Karpas-422 (cell line): ENCODE results near the gene PFN3. TPM values are rescaled to one million over a fixed set of nuclear protein-coding genes. Genes with fewer than 3 reads are reported as not detected.

ENCODE experiments used
- DNase-seq: peaks from one replicate; pipeline ENCODE4 v3.0.0-alpha.2; 2015
- H2AFZ ChIP-seq: fragments of 200-600 bp; sonication (generic); 2 replicates; pipeline ENCODE4 v1.6.1; 2014; ENCODE audit warnings: antibody characterized with exemption, low read length, mixed read lengths
- H3K27ac ChIP-seq: fragments of 200-600 bp; sonication (generic); 2 replicates; pipeline ENCODE4 v1.5.1; 2014; ENCODE audit warnings: mild to moderate bottlenecking, low read length, moderate library complexity
- H3K27me3 ChIP-seq: fragments of 200-600 bp; sonication (generic); 2 replicates; pipeline ENCODE4 v1.6.1; 2014; ENCODE audit warnings: low read length, mixed read lengths
- H3K36me3 ChIP-seq: fragments of 200-600 bp; sonication (generic); 2 replicates; pipeline ENCODE4 v1.6.1; 2014; ENCODE audit warnings: low read length, mixed read lengths; ENCODE audit not compliant: insufficient read depth
- H3K4me1 ChIP-seq: fragments of 200-600 bp; sonication (generic); 2 replicates; pipeline ENCODE4 v1.6.1; 2014; ENCODE audit warnings: mild to moderate bottlenecking, low read length, mixed read lengths
- H3K4me2 ChIP-seq: fragments of 200-600 bp; sonication (generic); 2 replicates; pipeline ENCODE4 v1.6.1; 2014; ENCODE audit warnings: low read length, low read depth, mild to moderate bottlenecking; ENCODE audit not compliant: poor library complexity, severe bottlenecking
- H3K4me3 ChIP-seq: fragments of 200-600 bp; sonication (generic); 2 replicates; pipeline ENCODE4 v1.5.1; 2014; ENCODE audit warnings: mild to moderate bottlenecking, antibody characterized with exemption, low read length, mixed read lengths
- H3K79me2 ChIP-seq: fragments of 200-600 bp; sonication (generic); 2 replicates; pipeline ENCODE4 v1.6.1; 2014; ENCODE audit warnings: mild to moderate bottlenecking, low read length, mixed read lengths
- H3K9ac ChIP-seq: fragments of 200-600 bp; sonication (generic); 2 replicates; pipeline ENCODE4 v1.6.0; 2014; ENCODE audit warnings: low read length
- H3K9me2 ChIP-seq: fragments of 200-600 bp; sonication (generic), shearing (Covaris generic); replicated peaks from 2 replicates; pipeline ENCODE4 v1.6.0; 2014; ENCODE audit warnings: mild to moderate bottlenecking, low read length, moderate library complexity; ENCODE audit not compliant: insufficient read depth
- H3K9me3 ChIP-seq: fragments of 300-700, 200-600 bp; sonication (generic); 2 replicates; pipeline ENCODE4 v1.6.1; 2014; ENCODE audit warnings: low read length, mixed read lengths
- H4K20me1 ChIP-seq: fragments of 200-600 bp; sonication (generic); 2 replicates; pipeline ENCODE4 v1.6.1; 2014; ENCODE audit warnings: mild to moderate bottlenecking, antibody characterized with exemption, low read length, low read depth; ENCODE audit not compliant: insufficient read depth
- total RNA-seq: library from RNA; depleted of rRNA; stranded (reverse); fragments of >200 nt; shearing (Covaris generic); gene quantifications from 2 replicates; pipeline ENCODE4 v1.2.3, GENCODE V29; 2014; ENCODE audit warnings: low replicate concordance

Gene PFN3
- total RNA-seq, 1 experiment from 2014 or later = not detected

- H3K27me3 ChIP-seq = no peaks in the 10 kb centered on the region
- peak overlapping the region; percentile 97 for H3K4me2 ChIP-seq
- peak overlapping the region; percentile 87 for H3K4me3 ChIP-seq
- H3K9me2 ChIP-seq = no peaks in the 10 kb centered on the region
- peak; percentile 75 for DNase-seq
- H3K27ac ChIP-seq = peak overlapping the region; percentile 88
- H3K9ac ChIP-seq = peak overlapping the region; percentile 96
- H3K9me3 ChIP-seq = no peaks in the 10 kb centered on the region
- H3K4me1 ChIP-seq = peaks cover 59% of the 10 kb centered on the region
- no peaks in the 10 kb centered on the region for H3K36me3 ChIP-seq
- no peak overlapping the region for H2AFZ ChIP-seq
- H3K79me2 ChIP-seq = peaks cover 27% of the 10 kb centered on the region
- H4K20me1 ChIP-seq = no peaks in the 10 kb centered on the region
Observed at GRCh38 chr5:177445052-177445916, 44.8 kb upstream of the PFN3 start.

GRCh38 chr5:177444106-177445051 lies 43.9 kb upstream of the PFN3 start:
- no peaks in the 10 kb centered on the region for H3K9me2 ChIP-seq
- H3K4me2 ChIP-seq = peak overlapping the region; percentile 97
- H3K36me3 ChIP-seq = no peaks in the 10 kb centered on the region
- no peaks in the 10 kb centered on the region for H3K9me3 ChIP-seq
- peak overlapping the region; percentile 87; the same call in 1 of the 2 replicates for H3K4me3 ChIP-seq
- H2AFZ ChIP-seq = no peak overlapping the region
- H3K79me2 ChIP-seq = peaks cover 19% of the 10 kb centered on the region
- H3K9ac ChIP-seq = peak overlapping the region; percentile 96; the same call in 1 of the 2 replicates
- peak overlapping the region; percentile 88 for H3K27ac ChIP-seq
- no peaks in the 10 kb centered on the region for H3K27me3 ChIP-seq
- H3K4me1 ChIP-seq = peaks cover 50% of the 10 kb centered on the region
- DNase-seq = peak; percentile 57
- no peaks in the 10 kb centered on the region for H4K20me1 ChIP-seq

GRCh38 chr5:177443144-177443983 lies 42.9 kb upstream of the PFN3 start:
- no peak overlapping the region for H3K4me3 ChIP-seq
- no peaks in the 10 kb centered on the region for H3K9me3 ChIP-seq
- H4K20me1 ChIP-seq = no peaks in the 10 kb centered on the region
- no peaks in the 10 kb centered on the region for H3K9me2 ChIP-seq
- peaks cover 4% of the 10 kb centered on the region for H3K36me3 ChIP-seq
- H3K27me3 ChIP-seq = no peaks in the 10 kb centered on the region
- peaks cover 39% of the 10 kb centered on the region for H3K4me1 ChIP-seq
- no peak overlapping the region for H3K4me2 ChIP-seq
- DNase-seq = peak; percentile 44
- no peak overlapping the region for H3K9ac ChIP-seq
- peaks cover 9% of the 10 kb centered on the region for H3K79me2 ChIP-seq
- H3K27ac ChIP-seq = no peak overlapping the region
- H2AFZ ChIP-seq = no peak overlapping the region

- H3K9me2 ChIP-seq = no peaks in the 10 kb centered on the region
- H3K27ac ChIP-seq = no peak overlapping the region
- DNase-seq = peak; percentile 41
- no peaks in the 10 kb centered on the region for H3K27me3 ChIP-seq
- no peaks in the 10 kb centered on the region for H3K9me3 ChIP-seq
- H2AFZ ChIP-seq = no peak overlapping the region
- no peak overlapping the region for H3K4me3 ChIP-seq
- no peaks in the 10 kb centered on the region for H3K79me2 ChIP-seq
- H3K36me3 ChIP-seq = peaks cover 4% of the 10 kb centered on the region
- no peak overlapping the region for H3K9ac ChIP-seq
- peaks cover 30% of the 10 kb centered on the region for H3K4me1 ChIP-seq
- H3K4me2 ChIP-seq = no peak overlapping the region
- H4K20me1 ChIP-seq = no peaks in the 10 kb centered on the region
Observed at GRCh38 chr5:177442066-177442826, 41.8 kb upstream of the PFN3 start.

GRCh38 chr5:177440990-177441780 lies 40.7 kb upstream of the PFN3 start:
- DNase-seq = no peak
- Histone ChIP-seq H3K27ac (no peak overlapping the region), H2AFZ (no peak overlapping the region), H3K4me1 (peaks cover 24% of the 10 kb centered on the region), H4K20me1 (no peaks in the 10 kb centered on the region), H3K4me3 (no peak overlapping the region), H3K9me2 (no peaks in the 10 kb centered on the region), H3K79me2 (no peaks in the 10 kb centered on the region), H3K36me3 (peaks cover 4% of the 10 kb centered on the region), H3K9ac (no peak overlapping the region), H3K9me3 (no peaks in the 10 kb centered on the region), H3K27me3 (no peaks in the 10 kb centered on the region), H3K4me2 (no peak overlapping the region)

- no peak for DNase-seq
- Histone ChIP-seq H4K20me1 (no peaks in the 10 kb centered on the region), H3K27me3 (no peaks in the 10 kb centered on the region), H3K36me3 (peaks cover 5% of the 10 kb centered on the region), H3K4me3 (no peak overlapping the region), H2AFZ (no peak overlapping the region), H3K4me1 (peaks cover 16% of the 10 kb centered on the region), H3K9ac (no peak overlapping the region), H3K27ac (no peak overlapping the region), H3K79me2 (no peaks in the 10 kb centered on the region), H3K9me3 (no peaks in the 10 kb centered on the region), H3K4me2 (no peak overlapping the region), H3K9me2 (no peaks in the 10 kb centered on the region)
Observed at GRCh38 chr5:177440211-177440989, 39.9 kb upstream of the PFN3 start.
